Astrocyte (in vitro differentiated cells and primary cell): ENCODE measurements around the gene CYBB. TPM values are rescaled to one million over a fixed set of nuclear protein-coding genes. Genes with fewer than 3 reads are reported as not detected.

Experiments
- DNase-seq: peaks from one replicate; pipeline ENCODE4 v3.0.0-alpha.2; 2010; ENCODE audit warnings: low read depth
- FAIRE-seq: peaks from 2 replicates; lab custom pipeline; 2011; peaks lifted over from hg19 to GRCh38; lab: Jason Lieb, UNC
- H2AFZ ChIP-seq: 2 replicates; pipeline ENCODE4 v1.6.0; 2012; ENCODE audit warnings: low read depth, low read length, inconsistent platforms
- H3K27ac ChIP-seq: 2 replicates; pipeline ENCODE4 v1.5.1; 2011; ENCODE audit warnings: low read depth, low read length, inconsistent platforms
- H3K27me3 ChIP-seq: 2 replicates; pipeline ENCODE4 v1.6.0; 2011; ENCODE audit warnings: low read length, inconsistent platforms; ENCODE audit not compliant: insufficient read depth
- H3K36me3 ChIP-seq: 2 replicates; pipeline ENCODE4 v1.5.1; 2011; ENCODE audit warnings: low read length, inconsistent platforms; ENCODE audit not compliant: insufficient read depth
- H3K4me1 ChIP-seq: 2 replicates; pipeline ENCODE4 v1.5.1; 2011; ENCODE audit warnings: low read length, inconsistent platforms; ENCODE audit not compliant: insufficient read depth
- H3K4me2 ChIP-seq: 2 replicates; pipeline ENCODE4 v1.6.0; 2012; ENCODE audit warnings: low read length, inconsistent platforms
- H3K4me3 ChIP-seq: 2 replicates; pipeline ENCODE4 v1.5.1; 2011; ENCODE audit warnings: low read depth, mild to moderate bottlenecking, low read length, inconsistent platforms; ENCODE audit not compliant: insufficient read depth
- H3K79me2 ChIP-seq: 2 replicates; pipeline ENCODE4 v1.6.0; 2012; ENCODE audit warnings: mild to moderate bottlenecking, low read length, inconsistent platforms; ENCODE audit not compliant: insufficient read depth
- H3K9ac ChIP-seq: 2 replicates; pipeline ENCODE4 v1.6.0; 2012; ENCODE audit warnings: mild to moderate bottlenecking, low read length, inconsistent platforms
- H3K9me3 ChIP-seq: 2 replicates; pipeline ENCODE4 v1.5.1; 2012; ENCODE audit warnings: low read depth, mild to moderate bottlenecking, low read length, inconsistent platforms; ENCODE audit not compliant: insufficient read depth
- H4K20me1 ChIP-seq: 2 replicates; pipeline ENCODE4 v1.6.0; 2012; ENCODE audit warnings: low read length, inconsistent platforms; ENCODE audit not compliant: insufficient read depth
- H3K27ac Mint-ChIP-seq: one replicate; pipeline ENCODE4 v1.8.0; 2021; ENCODE audit warnings: mild to moderate bottlenecking, mixed read lengths; ENCODE audit not compliant: unreplicated experiment
- H3K27me3 Mint-ChIP-seq: one replicate; pipeline ENCODE4 v1.8.0; 2021; ENCODE audit warnings: low read depth, mixed read lengths; ENCODE audit not compliant: unreplicated experiment
- H3K36me3 Mint-ChIP-seq: one replicate; pipeline ENCODE4 v1.8.0; 2021; ENCODE audit warnings: low read depth, mixed read lengths; ENCODE audit not compliant: unreplicated experiment
- H3K4me1 Mint-ChIP-seq: one replicate; pipeline ENCODE4 v1.8.0; 2021; ENCODE audit warnings: low read depth, mixed read lengths; ENCODE audit not compliant: unreplicated experiment
- H3K4me3 Mint-ChIP-seq: one replicate; pipeline ENCODE4 v1.8.0; 2021; ENCODE audit warnings: mild to moderate bottlenecking, moderate library complexity, mixed read lengths; ENCODE audit not compliant: unreplicated experiment
- H3K9me3 Mint-ChIP-seq: one replicate; pipeline ENCODE4 v1.8.0; 2021; ENCODE audit warnings: mild to moderate bottlenecking, mixed read lengths; ENCODE audit not compliant: unreplicated experiment
- CTCF ChIP-seq: IDR thresholded peaks from 2 replicates; pipeline ENCODE4 v1.5.1; 2011; ENCODE audit warnings: low read depth, mild to moderate bottlenecking, inconsistent platforms, low read length, moderate library complexity; ENCODE audit not compliant: insufficient read depth
- EZH2 ChIP-seq: IDR thresholded peaks from 2 replicates; pipeline ENCODE4 v1.6.1; 2012; ENCODE audit warnings: mild to moderate bottlenecking, low read length, inconsistent platforms; ENCODE audit not compliant: insufficient read depth
- total RNA-seq: library from RNA; stranded (reverse); gene quantifications from 2 replicates; pipeline ENCODE4 v1.2.1, GENCODE V29; 2021

Gene CYBB
- total RNA-seq, 1 donor from 2014 or later = not detected

GRCh38 chrX:37820646-37821045 is 40.8 kb downstream of the CYBB start:
- Histone ChIP-seq H3K4me2 (no peak overlapping the region), H4K20me1 (no peaks in the 10 kb centered on the region), H3K27ac (no peak overlapping the region), H3K27me3 (no peaks in the 10 kb centered on the region), H3K9me3 (no peaks in the 10 kb centered on the region), H3K36me3 (no peaks in the 10 kb centered on the region), H3K4me1 (no peaks in the 10 kb centered on the region), H3K9ac (no peak overlapping the region), H3K4me3 (no peak overlapping the region), H2AFZ (no peak overlapping the region), H3K79me2 (no peaks in the 10 kb centered on the region)
- peak; percentile 45 for FAIRE-seq
- Mint-ChIP-seq H3K4me1 (peaks cover 4% of the 10 kb centered on the region), H3K9me3 (no peaks in the 10 kb centered on the region), H3K27ac (no peak overlapping the region), H3K27me3 (peaks cover 3% of the 10 kb centered on the region), H3K4me3 (no peak overlapping the region), H3K36me3 (no peaks in the 10 kb centered on the region)
- no peak for DNase-seq
- TF ChIP-seq CTCF = no peak
- no peak for TF ChIP-seq EZH2

- Histone ChIP-seq H3K4me1 (no peaks in the 10 kb centered on the region), H3K27ac (no peak overlapping the region), H3K9ac (no peak overlapping the region), H3K4me2 (no peak overlapping the region), H3K4me3 (no peak overlapping the region), H3K36me3 (no peaks in the 10 kb centered on the region), H4K20me1 (no peaks in the 10 kb centered on the region), H3K27me3 (no peaks in the 10 kb centered on the region), H3K9me3 (no peaks in the 10 kb centered on the region), H3K79me2 (no peaks in the 10 kb centered on the region), H2AFZ (no peak overlapping the region)
- H3K36me3 Mint-ChIP-seq = no peaks in the 10 kb centered on the region
- DNase-seq (no peak), FAIRE-seq (no peak)
- no peak overlapping the region for H3K27ac Mint-ChIP-seq
- no peaks in the 10 kb centered on the region for H3K9me3 Mint-ChIP-seq
- H3K4me3 Mint-ChIP-seq = no peak overlapping the region
- H3K4me1 Mint-ChIP-seq = peaks cover 3% of the 10 kb centered on the region
- TF ChIP-seq CTCF = no peak
- no peak for TF ChIP-seq EZH2
- peaks cover 2% of the 10 kb centered on the region for H3K27me3 Mint-ChIP-seq
Observed at GRCh38 chrX:37824491-37825214, 44.8 kb downstream of the CYBB start.

GRCh38 chrX:37825215-37825842 is 45.5 kb downstream of the CYBB start:
- Histone ChIP-seq H3K27ac (no peak overlapping the region), H3K27me3 (no peaks in the 10 kb centered on the region), H3K9ac (no peak overlapping the region), H4K20me1 (no peaks in the 10 kb centered on the region), H3K9me3 (no peaks in the 10 kb centered on the region), H3K79me2 (no peaks in the 10 kb centered on the region), H3K36me3 (no peaks in the 10 kb centered on the region), H3K4me3 (no peak overlapping the region), H3K4me2 (no peak overlapping the region), H3K4me1 (no peaks in the 10 kb centered on the region), H2AFZ (no peak overlapping the region)
- no peaks in the 10 kb centered on the region for H3K36me3 Mint-ChIP-seq
- DNase-seq = no peak
- peaks cover 2% of the 10 kb centered on the region for H3K27me3 Mint-ChIP-seq
- peaks cover 3% of the 10 kb centered on the region for H3K4me1 Mint-ChIP-seq
- FAIRE-seq = peak; percentile 81
- H3K9me3 Mint-ChIP-seq = no peaks in the 10 kb centered on the region
- H3K27ac Mint-ChIP-seq = no peak overlapping the region
- TF ChIP-seq EZH2 (no peak), CTCF (peak; percentile 78)
- no peak overlapping the region for H3K4me3 Mint-ChIP-seq
